Nephron progenitor cell (in vitro differentiated cells): ENCODE data around the gene PBX1.
A peak's percentile ranks its signal among the peaks of the same experiment; 100 is the strongest.

Experiments
- DNase-seq: peaks from one replicate; pipeline ENCODE4 v3.0.0; 2021
- H3K27ac Mint-ChIP-seq: 2 replicates; pipeline ENCODE4 v1.8.0; 2021; ENCODE audit warnings: mild to moderate bottlenecking, moderate library complexity, mixed read lengths
- H3K27me3 Mint-ChIP-seq: 2 replicates; pipeline ENCODE4 v1.8.0; 2021; ENCODE audit warnings: mild to moderate bottlenecking, low read depth, mixed read lengths; ENCODE audit not compliant: poor library complexity
- H3K36me3 Mint-ChIP-seq: 2 replicates; pipeline ENCODE4 v1.8.0; 2021; ENCODE audit warnings: low read depth, mixed read lengths
- H3K4me1 Mint-ChIP-seq: 2 replicates; pipeline ENCODE4 v1.8.0; 2021; ENCODE audit warnings: mixed read lengths
- H3K4me3 Mint-ChIP-seq: 2 replicates; pipeline ENCODE4 v1.8.0; 2021; ENCODE audit warnings: mild to moderate bottlenecking, moderate library complexity, mixed read lengths
- H3K9me3 Mint-ChIP-seq: 2 replicates; pipeline ENCODE4 v1.8.0; 2021; ENCODE audit warnings: mild to moderate bottlenecking, moderate library complexity, mixed read lengths
- CTCF ChIP-seq: fragments of 200-600 bp; sonication (generic); IDR thresholded peaks from 2 replicates; pipeline ENCODE4 v1.5.0; 2021; ENCODE audit warnings: antibody characterized with exemption

The PBX1 gene

GRCh38 chr1:164736137-164736536 lies 177.2 kb downstream of the PBX1 start:
- Mint-ChIP-seq H3K4me1 (peaks cover 34% of the 10 kb centered on the region), H3K4me3 (no peak overlapping the region), H3K36me3 (peaks cover 13% of the 10 kb centered on the region), H3K27ac (peak overlapping the region; percentile 1), H3K27me3 (no peaks in the 10 kb centered on the region), H3K9me3 (no peaks in the 10 kb centered on the region)
- DNase-seq: no peak
- no peak for TF ChIP-seq CTCF

- Mint-ChIP-seq H3K27ac (peak overlapping the region; percentile 74), H3K4me3 (no peak overlapping the region), H3K4me1 (peaks cover 17% of the 10 kb centered on the region), H3K27me3 (no peaks in the 10 kb centered on the region), H3K9me3 (no peaks in the 10 kb centered on the region), H3K36me3 (peaks cover 6% of the 10 kb centered on the region)
- DNase-seq: no peak
- TF ChIP-seq CTCF: no peak
Observed at GRCh38 chr1:164739189-164739588, 180.2 kb downstream of the PBX1 start.

GRCh38 chr1:164740000-164740526 lies 181.1 kb downstream of the PBX1 start:
- H3K27ac Mint-ChIP-seq: no peak overlapping the region
- H3K9me3 Mint-ChIP-seq: no peaks in the 10 kb centered on the region
- no peak for TF ChIP-seq CTCF
- no peaks in the 10 kb centered on the region for H3K27me3 Mint-ChIP-seq
- DNase-seq: no peak
- H3K36me3 Mint-ChIP-seq: peaks cover 6% of the 10 kb centered on the region
- H3K4me1 Mint-ChIP-seq: peaks cover 20% of the 10 kb centered on the region
- H3K4me3 Mint-ChIP-seq: no peak overlapping the region

- Mint-ChIP-seq H3K27ac (no peak overlapping the region), H3K9me3 (no peaks in the 10 kb centered on the region), H3K36me3 (peaks cover 12% of the 10 kb centered on the region), H3K4me3 (no peak overlapping the region), H3K4me1 (peaks cover 32% of the 10 kb centered on the region), H3K27me3 (no peaks in the 10 kb centered on the region)
- no peak for DNase-seq
- no peak for TF ChIP-seq CTCF
Observed at GRCh38 chr1:164742745-164743144, 183.8 kb downstream of the PBX1 start.

GRCh38 chr1:164743976-164744375 lies 185.0 kb downstream of the PBX1 start:
- no peak overlapping the region for H3K27ac Mint-ChIP-seq

More at GRCh38 chr1:164743976-164744375, 185.0 kb downstream of the PBX1 start:
- Mint-ChIP-seq H3K4me3 (no peak overlapping the region), H3K36me3 (peaks cover 12% of the 10 kb centered on the region), H3K4me1 (peaks cover 45% of the 10 kb centered on the region), H3K27me3 (no peaks in the 10 kb centered on the region), H3K9me3 (no peaks in the 10 kb centered on the region)
- TF ChIP-seq CTCF: no peak
- no peak for DNase-seq
